ENCODE results near the gene MTM1.
A peak's percentile ranks its signal among the peaks of the same experiment; 100 is the strongest.

Gene MTM1

DNA sequence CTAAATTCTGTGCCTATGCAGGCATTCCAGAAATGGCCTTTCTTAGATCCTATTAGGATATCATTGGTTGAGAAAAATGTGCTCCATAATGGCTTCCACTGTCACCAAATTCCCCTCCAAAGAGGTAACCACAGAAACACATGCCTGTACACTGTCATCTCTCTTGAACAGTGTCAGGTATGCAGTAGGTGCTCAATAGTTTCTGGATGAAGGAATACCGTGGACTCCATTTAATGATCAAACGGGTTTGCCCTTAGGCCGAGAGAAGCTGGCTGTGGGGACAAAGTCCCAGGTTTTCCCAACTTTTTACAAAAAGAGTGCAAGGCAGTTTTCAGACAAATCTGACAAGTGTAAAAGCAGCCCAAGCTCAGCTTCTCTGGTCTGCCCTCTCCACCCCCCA is 16.5 kb upstream of the MTM1 start:
- no peak for DNase-seq

DNA sequence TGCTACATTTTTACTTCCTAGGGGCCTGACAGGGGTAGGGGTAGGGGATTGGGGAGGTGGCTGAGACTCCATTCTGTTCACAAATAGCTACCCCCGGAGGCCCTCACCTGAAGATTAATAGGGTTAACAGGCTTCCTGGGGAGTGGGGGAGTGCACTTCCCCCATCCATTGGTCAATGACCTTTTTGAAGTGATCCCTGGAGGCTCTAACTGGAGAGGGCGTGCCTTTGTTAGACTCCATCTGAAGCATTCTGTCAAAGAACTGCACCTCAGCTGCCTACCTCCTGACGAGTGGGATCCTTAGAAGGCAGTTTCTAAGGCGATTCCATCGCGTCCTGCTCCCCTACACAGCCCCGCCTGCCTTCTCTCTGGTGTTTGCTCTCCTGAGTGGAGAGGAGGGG is 10.0 kb upstream of the MTM1 start:
- DNase-seq: no peak

DNA sequence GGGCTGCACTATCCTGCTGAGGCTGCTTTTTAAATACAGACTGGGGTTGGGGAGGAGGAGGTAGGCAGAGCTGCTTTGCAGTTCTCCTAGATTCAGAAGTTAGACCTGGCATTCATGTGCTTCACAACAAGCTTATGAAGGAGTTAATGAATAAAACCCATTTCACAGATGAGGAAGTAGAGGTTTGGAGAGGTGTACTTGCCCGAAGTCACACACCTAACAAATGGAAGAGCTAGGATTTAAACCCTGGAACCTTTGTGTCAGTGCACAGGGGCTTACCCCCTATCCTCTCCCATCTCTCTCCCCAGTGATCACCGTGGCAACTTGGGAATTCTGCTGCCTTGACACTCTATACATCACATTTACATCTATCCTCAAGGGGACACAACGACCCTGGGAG is 3.6 kb upstream of the MTM1 start:
- DNase-seq: no peak

DNA sequence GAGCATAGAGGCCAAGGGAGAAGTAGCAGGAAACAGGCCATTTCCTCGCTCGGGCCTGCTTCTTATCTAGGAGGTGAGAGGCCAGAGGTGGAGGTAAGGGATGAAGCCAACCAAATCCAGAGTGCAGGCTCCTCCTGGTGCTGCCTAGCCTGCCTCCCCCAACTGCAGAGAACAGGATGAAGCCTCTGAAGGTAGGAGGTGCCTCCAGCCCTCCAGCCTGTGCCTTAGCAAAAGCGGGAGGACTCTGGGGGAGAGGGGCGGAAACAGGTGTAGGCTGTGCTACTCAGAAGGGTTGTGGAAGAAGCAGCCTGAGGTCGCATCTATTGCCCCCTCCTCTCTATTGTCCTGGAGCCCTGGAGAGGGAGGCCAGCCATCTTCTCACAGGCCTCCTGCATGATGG is 2.9 kb upstream of the MTM1 start:
- DNase-seq: no peak

DNA sequence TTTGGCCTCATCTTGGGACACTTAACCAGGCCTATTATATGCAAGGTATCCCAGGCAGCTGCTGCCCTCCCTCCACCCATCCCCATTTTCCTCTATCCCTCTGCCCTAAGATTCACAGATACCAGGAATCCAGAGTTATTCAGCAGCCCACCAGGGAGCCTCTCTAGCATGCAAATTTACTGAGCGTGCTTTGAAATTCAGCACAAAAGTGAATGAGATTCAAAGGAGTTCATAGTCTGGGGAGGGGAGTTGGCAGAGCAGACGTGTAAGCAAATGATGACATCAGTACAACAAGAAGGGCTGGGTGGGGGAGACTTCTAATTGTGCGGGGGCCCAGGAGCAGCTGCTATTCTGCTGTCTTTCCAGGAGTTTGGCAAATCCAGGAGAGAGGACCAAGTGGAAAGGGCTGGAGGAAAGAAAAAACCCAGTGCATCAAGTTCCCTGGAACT is 1.7 kb upstream of the MTM1 start:
- no peak for DNase-seq

DNA sequence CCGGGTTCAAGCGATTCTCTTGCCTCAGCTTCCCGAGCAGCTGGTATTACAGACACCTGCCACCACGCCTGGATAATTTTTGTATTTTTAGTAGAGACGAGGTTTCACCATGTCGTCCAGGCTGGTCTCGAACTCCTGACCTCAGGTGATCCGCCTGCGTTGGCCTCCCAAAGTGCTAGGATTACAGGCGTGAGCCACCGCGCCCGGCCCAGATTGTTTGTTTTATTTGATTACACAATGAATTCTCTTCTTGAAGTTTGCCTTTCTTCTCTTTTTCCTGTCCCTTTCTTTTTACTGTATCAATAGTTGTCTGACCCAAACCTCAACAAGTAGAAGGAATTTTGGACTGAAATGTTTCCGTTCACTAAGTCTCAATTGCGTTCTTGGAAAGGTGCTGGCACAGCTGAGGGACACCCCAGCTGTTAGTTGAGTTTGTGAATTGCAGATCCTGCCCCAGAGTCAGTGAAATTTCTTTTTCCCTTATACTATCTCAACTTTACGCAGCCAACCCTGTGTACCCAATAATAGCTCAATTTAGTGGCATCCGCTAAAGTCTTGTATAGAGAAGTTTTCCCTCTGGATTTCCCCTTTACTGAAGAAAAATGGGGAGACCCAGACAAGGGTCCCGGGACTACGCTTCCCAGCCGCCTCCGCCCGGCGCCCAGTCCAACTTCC is 639 bp upstream of the MTM1 start:
- no peak for DNase-seq

DNA sequence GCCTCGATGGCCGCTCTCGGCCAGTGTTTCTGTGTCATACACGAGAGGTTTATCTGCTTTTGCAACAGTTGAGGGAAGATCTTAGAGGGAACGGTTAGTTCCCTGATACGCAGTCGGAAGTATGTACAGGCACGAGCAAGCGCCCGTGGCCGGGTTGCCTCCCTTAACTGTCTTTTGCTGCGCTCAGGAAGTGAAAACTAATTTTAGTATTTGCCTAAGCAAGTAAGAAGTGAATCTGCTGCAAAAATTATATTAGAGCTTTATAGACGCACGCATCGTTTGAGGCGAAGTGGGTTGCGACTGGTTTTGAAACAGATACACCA is 695 bp downstream of the MTM1 start:
- peak; percentile 62 for DNase-seq

DNA sequence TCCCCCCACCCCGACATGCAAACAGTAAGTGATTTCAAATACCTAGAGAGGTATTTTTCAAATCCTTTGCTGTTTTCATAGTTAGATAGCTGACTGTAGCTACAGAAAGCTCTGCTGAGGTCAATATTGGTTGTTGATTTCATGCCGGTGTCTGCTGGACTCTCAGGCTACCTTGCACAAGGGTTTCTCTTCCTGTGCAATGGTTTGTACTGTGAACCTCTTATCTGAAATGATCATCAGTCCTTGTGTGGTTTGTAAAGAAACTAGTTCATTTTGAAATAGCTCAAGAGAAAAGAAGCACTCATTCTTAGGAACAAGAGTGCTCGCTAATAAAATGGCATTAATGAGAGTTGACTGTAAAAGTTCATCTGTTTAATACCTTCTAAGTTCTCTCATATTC is 2.1 kb downstream of the MTM1 start:
- DNase-seq: no peak

DNA sequence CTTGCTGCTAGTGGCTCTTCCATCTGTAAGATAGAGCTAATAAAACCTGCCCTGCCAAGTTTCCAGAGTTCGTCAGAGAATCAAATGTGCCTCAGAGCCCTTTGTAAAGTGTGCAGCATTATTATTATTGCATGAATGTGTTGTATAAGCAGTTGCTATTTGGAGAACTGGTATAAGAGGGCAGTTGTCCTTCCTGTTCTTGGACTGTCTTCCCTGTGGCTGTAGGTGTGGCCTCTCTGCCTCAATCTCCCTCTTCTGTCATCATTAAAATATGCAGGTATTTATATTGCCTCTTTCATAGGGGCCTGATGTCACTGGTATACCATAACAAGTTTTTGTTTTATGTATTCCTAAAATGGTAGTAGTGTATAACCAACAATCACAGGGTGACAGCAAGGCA is 3.8 kb downstream of the MTM1 start:
- no peak for DNase-seq

DNA sequence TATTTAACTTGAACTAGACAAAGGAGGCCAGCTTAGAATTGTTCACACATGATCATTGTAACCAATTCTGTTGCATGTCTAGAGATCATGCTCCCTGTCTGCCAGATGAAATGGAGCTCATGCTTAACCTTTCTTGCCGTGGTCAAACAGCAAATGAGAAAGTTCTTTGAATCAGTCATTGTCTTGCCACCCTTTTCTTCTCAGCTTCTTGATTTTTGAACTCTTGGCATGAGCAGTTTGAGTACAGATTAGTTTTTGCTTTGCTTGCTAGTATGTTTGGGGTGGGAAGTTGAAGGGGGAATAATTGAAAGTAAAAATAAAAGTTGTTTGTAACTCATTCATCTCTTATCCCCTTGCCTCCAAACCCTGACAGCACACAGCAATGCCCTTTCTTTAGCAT is 4.7 kb downstream of the MTM1 start:
- DNase-seq: no peak

DNA sequence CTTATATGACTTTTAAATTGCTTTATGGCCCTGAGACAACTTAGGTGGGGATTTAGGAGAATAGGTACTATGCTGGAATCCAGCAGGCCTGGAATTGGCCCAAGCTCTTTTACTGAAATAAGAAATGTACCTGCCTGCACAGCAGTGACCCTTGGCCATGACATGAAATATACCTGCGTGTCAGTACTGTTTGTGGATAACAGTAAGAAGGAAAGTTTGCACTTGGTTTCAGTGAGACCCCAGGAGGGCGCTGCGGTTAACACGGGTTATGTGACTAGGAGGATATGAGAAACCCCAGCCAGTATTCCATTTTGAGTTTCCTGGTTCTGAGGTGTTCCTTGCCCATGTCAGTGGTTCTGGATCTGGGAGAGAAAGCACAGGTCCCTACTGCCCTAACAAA is 5.3 kb downstream of the MTM1 start:
- DNase-seq: no peak

DNA sequence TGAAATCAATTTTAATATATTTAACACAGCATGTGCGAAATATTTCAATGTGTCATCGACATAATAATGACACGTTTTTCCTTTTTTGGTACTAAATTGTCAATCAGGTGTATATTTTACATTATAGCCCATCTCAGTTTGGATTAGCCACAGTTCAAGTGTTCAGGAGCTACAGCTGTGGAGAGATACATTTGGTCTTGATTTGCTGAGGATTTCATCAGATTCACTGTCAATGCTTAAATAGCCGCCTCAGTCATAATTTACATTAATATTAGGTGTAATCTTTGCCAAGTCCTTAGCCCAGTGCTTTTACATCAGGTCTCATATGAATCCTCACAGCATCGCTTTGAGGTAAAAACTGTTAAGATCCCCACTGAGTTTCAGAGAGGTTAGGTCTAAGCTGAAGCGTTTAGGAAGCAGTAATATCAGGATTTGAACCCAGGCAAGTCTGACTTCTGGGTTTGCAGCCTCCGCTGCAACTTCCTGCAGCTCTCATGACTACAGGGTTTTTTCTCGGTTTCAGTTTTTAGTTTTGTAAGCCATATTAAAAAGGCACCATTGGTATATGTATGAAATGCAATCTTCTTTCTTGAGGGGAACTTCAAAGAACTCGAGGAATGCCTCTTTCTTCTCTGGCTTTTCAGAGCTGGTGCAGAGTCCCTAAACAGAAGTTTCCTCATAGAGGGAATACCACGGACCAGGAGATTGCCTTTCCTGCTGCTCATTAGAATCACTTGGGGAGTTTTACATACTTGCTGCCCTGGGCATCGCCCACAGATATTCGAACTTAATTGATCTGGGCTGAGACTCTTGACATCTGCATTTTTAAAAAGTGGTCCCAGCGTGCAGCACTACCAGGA is 6.4 kb downstream of the MTM1 start:
- DNase-seq: no peak

DNA sequence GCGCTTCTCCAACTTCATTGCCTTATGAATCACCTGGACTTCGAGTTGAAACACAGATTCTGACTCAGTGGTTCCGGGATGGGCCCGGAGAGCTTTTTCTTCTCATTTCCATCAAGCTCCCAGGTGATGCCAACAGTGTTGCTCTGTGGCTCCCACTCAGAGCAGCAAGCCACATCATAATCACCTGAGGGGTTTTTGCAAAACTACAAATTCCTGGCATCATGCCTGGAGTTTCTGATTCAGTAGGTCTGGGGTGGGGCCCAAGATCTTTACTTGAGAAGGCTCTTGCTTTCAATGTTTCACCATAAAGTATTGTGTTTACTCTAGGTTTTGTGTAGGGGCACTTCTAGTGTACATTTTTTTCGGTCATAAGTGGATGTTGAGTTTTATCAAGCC is 7.0 kb downstream of the MTM1 start:
- peak; percentile 66 for DNase-seq

DNA sequence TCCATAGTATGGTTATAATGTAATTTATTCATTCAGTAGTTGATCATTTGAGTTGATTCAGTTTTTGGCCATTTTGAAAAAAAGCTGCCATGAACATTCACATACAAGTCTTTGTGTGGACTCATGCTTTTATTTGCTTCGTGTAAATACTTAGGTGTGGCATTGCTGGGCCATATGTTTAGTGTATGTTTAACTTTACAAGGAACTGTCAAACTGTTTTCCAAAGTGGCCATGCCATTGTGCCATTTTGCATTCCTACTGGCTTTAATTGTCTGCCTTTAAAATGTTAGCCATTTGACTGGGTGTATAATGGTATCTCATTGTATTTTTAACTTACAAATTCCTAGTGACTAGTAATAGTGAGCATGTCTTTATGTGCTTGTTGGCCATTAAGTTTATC is 8.8 kb downstream of the MTM1 start:
- no peak for DNase-seq

DNA sequence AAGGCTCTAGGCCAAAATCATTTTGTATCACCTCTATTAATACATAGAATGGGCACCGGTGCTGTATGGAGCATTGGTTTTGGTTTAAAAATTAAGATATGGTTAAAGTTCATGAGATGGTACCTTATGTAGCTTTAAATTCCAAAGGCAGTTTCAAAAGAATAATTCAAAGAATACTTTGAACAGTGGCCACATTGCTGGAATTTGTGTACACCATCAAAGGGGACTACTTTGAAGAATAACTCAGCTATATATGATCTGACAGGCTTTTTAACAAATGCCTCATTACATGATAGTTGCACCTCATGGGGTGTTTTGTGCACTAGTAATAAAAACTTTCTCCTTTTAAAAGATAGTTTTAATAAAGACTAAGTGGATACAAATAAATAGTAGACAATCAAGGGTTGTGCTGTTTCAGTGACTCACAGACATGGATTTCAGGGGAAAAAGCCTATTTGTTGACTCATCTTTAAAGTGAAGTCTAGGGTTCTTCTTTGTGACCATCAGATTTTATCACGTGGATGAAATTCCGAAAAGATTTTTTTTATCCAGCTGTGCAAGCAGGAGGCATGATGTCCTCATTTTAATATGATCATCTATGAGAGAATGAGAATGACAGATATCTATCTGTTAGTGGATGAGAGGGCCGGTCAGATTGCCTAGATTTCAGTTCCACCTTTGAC is 12.8 kb downstream of the MTM1 start:
- DNase-seq: no peak

DNA sequence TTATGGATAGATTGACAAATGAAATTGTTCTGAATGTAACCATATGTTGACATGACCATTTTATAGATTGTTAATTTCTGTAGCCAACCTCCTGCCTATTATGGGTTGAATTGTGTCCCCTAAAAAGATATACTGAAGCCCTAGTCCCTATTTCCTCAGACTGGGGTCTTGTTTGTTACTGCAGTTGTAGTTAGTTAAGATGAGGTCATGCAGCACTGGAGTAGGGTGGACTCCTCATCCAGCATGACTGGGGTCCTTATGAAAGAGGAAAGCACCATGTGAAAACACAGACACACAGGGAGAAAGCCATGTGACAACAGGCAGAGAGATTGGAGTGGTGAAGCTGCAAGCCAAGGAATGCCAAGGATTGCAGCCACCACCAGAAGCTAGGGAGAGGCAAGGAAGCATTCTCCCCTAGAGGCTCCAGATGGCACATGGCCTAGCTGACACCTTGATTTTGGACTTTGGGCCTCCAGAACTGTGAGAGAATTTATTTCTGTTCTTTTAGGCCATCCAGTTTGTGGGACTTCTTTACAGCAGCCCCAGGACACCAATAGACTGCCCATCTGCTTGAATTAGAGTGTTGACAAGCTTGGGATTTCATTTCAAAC is 14.0 kb downstream of the MTM1 start:
- no peak for DNase-seq

DNA sequence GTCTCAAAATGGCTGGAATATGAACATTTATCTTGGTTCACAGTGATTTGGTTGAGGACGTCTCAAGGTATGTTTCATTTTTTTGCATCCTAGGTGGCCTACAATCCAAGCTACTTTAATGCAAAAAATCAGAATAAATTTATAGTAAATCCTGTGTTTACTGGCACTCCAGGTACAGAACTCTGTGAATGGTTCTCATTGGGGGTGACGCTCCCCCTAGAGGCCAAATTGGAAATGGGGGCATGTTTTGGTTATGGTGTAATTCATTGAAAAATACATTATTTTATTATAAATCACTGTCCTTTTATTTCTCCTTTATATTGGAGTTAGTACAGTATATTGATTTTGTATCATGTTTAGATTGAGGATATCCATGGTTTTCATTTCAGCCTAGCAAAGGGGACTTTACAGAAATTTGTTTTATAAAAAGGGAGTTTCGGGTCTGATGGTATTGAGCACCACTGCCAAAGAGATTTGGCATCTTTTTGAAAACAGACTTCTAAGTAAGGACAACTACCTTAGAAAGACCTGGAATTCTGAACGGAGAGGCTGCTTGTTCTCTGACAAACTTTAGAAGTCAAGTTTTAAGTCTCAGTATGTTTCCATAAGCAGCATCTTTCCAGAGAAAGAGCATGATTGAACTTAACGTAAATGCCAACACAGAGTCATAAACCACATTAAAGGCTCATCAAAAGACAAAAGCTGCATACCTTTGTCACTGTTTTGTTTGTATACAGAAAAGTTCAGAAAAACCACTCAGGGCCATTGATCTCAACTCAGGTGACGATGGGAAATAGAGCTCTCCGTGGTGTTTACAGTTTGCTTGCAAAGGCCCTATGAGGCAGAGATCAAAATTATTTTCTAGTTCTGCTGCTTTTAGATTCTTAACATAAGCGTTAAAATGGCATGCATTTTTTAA is 19.4 kb downstream of the MTM1 start:
- peak; percentile 70 for DNase-seq

DNA sequence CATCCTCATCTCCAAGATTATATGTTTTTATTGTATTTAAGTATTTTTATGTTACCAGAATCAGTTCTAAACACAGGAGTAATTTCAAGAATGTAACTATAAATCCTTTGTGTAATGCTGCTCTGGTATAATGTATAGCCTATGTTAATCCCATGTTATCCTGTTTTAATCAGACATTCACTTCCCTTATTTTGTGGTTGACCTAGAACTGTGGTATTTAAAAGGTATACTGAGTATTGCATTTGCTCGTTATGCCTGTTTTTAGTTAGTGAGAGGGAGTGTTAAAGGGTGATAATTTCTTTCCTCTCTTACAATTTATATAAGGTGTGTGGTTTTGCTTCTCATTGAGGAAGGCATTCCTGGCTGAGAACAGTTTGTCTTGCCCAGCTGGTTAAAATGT is 26.2 kb downstream of the MTM1 start:
- DNase-seq: no peak

DNA sequence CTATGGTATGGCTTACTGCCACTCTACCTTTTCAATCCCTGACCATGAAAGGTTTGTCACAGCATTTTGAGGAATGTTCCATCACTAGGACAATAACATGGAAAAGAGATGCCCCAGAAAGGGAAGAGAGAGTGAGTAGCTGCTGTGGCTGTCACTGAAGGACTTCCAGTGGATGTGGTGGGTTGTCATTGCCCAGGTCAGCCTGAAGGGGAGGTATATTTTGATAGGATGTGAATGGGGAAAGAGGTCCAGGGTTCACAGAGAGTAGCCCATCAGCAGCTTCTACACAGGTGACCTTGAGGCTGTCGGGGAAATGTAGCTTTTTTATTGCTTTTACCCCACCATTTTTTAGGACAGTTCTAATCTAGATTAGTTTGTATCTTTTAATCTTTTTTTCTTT is 30.8 kb downstream of the MTM1 start:
- DNase-seq: no peak

DNA sequence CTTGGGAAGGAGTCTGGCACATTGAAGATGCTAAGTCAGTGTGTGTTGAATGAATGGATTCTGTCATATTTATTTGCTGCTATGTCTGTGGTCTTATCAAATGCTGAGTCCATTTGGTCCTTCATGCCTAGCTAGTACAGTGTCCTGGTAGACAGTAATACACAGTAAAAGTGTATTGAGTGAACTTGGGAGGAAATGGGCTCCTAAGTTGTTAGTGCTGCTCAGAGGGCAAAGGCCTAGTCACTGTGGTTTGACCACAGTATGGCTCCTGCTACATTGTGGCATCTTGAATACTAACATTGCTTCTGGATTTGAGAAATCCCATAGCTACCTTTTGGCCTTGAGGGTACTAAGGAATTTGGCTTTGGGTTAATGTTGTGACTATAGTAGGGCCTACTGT is 33.9 kb downstream of the MTM1 start:
- no peak for DNase-seq

DNA sequence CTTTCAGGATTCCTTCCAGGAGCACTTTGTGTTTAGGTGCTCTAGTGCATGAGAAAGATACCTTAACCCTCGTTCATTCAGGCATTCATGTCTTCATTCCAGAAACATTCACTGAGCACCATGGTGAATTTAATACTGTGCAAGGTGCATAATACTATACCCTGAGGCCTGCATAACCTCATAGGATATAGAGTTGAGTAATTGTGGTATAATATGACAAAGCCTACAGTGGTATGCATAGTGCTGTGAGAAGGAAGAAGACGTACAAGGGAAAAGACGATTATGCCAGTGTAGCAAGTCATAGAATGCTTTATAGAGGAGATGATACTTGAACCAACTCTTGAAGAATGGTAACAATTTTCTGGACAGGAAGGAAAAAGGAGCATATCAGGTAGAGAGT is 34.3 kb downstream of the MTM1 start:
- no peak for DNase-seq

DNA sequence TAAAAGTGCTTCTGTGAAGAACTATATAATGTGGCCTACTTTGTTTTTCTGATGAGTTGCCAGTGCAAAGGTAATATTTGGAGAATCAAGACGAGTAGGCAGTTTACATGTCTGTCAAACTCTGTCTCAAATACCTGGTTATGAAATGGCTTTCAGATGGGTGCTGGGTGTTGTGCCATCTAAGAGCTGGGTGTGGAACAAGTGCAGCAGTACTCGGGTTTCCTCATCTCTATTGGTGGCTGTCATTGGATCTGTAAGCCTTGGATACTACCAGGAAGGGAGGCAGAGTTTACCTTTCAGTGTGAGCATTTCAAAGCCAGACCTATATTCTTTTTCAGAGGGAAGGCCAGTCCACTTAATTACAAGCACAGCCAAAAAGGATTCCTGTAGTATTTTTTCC is 37.2 kb downstream of the MTM1 start:
- no peak for DNase-seq

DNA sequence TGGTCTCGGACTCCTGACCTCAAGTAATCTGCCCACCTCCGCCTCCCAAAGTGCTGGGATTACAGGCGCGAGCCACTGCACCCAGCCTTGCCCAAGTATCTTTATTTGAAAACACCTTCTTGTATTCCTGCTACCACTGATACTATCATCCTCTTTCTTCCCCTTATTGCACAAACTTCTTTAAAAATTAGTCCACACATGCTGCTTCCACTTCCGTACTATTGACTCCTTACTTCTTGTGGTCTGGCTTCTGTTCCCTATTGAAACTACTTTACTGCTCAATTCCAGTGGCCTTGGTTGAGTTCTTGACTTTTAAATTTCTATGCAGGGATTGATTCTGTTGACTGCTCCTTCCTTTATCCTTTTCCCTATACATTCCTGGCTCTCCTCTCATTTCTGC is 38.8 kb downstream of the MTM1 start:
- no peak for DNase-seq
